Stimulated activated CD4-positive, alpha-beta T cell treated with anti-CD3 and anti-CD28 coated beads, TNF-alpha, amount 100 ng/mL, for 1 hour (primary cell): ENCODE data around the gene SEC16B.
"Not testable (repeated sequence)": the region's sequence is repeated elsewhere in the genome, so short reads cannot be mapped to it uniquely, and the experiment has no call there.

Experiments used
- DNase-seq, 3 donors: peaks; one replicate each; pipeline ENCODE4 v3.0.0-alpha.2; 2020; ENCODE audit warnings: low read depth in 3 of 3, low spot score in 1 of 3

Gene SEC16B, protein sequence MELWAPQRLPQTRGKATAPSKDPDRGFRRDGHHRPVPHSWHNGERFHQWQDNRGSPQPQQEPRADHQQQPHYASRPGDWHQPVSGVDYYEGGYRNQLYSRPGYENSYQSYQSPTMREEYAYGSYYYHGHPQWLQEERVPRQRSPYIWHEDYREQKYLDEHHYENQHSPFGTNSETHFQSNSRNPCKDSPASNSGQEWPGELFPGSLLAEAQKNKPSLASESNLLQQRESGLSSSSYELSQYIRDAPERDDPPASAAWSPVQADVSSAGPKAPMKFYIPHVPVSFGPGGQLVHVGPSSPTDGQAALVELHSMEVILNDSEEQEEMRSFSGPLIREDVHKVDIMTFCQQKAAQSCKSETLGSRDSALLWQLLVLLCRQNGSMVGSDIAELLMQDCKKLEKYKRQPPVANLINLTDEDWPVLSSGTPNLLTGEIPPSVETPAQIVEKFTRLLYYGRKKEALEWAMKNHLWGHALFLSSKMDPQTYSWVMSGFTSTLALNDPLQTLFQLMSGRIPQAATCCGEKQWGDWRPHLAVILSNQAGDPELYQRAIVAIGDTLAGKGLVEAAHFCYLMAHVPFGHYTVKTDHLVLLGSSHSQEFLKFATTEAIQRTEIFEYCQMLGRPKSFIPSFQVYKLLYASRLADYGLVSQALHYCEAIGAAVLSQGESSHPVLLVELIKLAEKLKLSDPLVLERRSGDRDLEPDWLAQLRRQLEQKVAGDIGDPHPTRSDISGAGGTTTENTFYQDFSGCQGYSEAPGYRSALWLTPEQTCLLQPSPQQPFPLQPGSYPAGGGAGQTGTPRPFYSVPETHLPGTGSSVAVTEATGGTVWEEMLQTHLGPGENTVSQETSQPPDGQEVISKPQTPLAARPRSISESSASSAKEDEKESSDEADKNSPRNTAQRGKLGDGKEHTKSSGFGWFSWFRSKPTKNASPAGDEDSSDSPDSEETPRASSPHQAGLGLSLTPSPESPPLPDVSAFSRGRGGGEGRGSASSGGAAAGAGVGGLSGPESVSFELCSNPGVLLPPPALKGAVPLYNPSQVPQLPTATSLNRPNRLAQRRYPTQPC

GRCh38 chr1:177969825-177970371 lies at the start of gene SEC16B:
Gene SEC16B (minus strand): TSS chr1:177970058. CDS start chr1:177967981, 2,077 bp downstream.
- no peak for DNase-seq

GRCh38 chr1:178019622-178020021 lies 49.8 kb upstream of the SEC16B start:
- no peak for DNase-seq

DNA sequence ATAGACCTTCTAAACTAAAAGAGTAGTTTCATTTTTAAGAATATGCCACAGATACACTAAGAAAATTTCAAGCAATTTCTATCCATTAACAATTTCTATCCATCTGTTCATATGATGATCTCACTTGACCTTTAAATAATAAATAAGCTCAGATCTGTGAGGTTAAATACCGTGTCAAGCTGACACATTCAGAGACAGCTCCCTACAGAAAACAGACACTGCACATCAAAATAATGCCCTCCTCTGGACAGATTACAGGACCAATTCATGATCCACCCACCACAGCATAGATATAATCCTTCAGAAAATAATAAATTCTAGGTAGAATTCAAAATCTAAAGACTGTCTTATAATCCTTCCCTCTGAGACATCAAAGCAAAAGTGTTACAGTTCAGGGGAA lies 49.4 kb upstream of the SEC16B start:
- DNase-seq, result no peak

DNA sequence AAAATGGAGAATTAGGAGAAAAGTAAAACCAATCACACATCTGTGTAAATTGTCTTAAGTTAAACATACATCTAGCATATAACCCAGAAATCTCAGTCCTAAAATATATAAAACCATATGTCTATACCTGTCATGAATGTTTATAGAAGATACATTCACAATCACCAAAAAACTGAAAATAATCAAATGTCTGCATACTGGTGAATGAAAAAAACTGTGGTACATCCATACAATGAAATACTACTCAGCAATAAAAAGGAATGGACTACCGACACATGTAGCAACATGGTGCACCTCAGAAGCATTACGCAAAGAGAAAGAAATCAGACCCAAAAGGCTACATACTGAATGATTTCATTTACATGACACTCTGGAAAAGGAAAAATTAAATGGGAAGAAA lies 47.7 kb upstream of the SEC16B start:
- no peak for DNase-seq

GRCh38 chr1:178011864-178012503 lies 42.1 kb upstream of the SEC16B start:
- DNase-seq, result no peak

GRCh38 chr1:178011465-178011828 lies 41.6 kb upstream of the SEC16B start:
- no peak for DNase-seq

DNA sequence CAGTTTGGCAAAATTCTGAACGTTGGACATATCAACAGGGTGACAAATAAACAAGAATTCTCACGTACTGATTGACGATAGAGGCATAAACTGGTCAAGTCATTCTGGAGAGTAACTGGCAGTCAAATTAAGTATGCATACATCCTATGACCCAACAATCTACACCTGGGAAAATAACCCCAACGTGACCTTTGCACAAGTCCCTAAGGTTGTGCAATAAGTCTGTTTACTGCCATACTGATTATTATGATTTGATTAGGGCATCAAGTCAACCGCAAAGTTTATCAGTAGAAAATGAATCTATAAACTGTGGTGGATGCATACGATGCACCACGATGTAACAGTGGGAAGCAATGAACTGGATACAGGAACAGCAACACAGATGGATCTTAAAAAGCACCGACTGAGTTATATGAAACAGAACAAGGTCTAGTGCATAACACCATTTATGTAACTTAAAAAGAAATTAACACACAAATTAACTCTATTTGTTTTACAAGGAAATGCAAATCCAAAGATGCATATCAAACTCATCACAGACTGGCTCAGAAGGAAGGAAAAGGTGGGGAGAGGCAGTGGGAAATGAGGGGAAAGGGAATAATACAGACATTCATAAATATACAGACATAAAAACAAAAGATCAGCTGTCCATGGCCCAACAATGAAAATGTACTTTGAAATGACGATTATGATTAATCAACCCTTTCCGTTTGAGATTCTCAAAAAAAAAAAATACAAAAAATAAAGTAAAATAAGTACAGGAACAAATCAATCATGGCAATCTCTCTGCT lies 41.0 kb upstream of the SEC16B start:
- DNase-seq, result no peak

DNA sequence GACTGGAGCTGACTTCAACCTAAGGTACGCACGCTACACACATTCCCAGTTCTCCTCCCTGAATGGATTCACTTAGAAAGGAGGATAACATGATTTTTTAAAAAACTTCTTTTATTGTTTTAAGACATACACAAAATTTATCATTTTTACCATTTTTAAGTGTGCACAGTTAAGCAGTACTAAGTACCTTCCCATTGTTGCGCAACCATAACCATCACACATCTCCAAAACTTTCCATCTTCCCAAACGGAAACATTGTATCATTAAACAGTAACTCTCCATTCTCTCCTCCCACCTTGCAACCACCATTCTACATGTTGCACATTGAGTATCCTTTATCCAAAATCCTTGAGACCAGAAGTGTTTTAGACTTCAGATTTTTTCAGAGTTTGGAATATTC lies 36.2 kb upstream of the SEC16B start:
- DNase-seq, result no peak

GRCh38 chr1:178005450-178005849 lies 35.6 kb upstream of the SEC16B start:
- no peak for DNase-seq

- no peak for DNase-seq
These were observed 35.1 kb upstream of the SEC16B start for GRCh38 chr1:178004926-178005391.

DNA sequence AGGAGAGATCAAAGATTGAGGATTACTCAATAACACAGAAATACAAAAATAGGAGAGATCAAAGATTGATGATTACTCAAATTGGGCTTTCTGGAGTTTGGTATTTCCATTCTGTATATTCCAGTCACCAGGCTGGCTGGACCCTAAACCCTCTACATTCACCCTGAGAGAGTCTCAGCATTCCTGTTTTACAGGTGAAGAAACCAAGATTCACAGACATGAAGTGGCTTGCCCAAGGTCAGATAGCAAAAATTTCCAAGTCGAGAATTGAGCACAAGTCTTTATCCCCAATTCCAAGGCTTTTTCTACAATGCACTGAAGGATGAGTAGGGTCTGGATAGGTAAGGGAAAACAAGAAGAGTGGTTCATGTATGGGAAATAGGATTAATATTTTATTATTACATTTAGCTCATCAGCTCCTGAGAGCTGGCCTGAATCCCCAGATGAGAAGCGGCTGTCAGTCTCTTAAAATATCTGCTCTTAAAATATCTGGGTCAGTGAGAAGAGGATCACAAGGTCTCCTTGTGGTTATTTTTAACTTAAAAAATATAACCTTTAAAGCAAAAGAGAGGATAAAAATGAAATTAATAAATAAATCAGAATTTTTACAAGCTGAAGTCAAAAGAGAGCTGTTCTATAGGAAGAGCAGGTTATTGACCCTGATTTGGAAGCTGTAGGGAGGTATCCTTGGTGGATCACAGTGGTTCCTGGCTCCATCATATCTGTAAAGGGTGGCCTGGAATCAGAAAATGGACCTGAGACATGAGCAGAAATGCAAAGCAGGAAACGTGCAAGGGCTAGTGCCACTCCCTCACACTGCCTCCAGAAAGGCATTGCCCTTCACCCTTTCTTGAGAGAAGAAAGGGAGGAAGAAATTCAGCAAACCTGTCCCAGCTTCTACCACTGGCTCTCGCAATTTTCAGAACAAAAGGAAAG lies 29.1 kb upstream of the SEC16B start:
- no peak for DNase-seq

DNA sequence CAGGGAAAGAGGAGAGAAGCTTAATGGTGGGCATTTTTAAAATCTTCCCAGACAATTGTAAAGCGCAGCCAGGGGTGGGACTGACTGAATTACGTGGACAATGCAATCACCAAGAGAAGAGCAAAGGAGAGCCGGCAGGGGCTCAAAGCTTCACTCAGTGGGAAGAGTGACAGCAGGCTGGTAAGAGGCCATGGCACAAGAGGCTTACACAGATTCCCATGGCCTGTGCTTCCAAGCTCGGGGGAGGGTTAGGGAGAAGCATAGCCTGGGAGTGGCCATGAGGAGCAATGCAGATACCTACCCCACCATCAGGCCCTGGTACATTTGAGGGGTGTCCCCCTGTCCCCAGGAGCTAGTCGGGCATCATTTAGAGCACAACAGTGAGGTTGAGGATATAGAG lies 27.1 kb upstream of the SEC16B start:
- DNase-seq, result no peak

DNA sequence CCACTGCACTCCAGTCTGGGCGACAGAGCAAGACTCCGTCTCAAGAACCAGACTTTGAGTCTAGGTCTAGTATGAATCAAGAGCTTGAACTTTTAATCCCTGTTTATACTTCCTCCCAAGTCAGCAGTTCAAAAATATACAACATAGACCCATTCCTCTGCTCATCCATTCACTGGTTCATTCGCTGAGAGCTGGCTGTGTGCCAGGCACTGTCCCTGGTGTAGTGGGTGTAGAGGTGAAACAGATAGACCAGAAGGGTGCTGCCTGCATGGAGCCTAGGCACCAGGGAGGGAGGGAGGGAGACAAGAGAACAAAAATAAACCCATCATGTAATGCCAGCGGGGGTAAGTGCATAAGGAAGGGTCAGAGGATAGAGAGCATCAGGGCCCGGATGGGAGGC lies 25.5 kb upstream of the SEC16B start:
- no peak for DNase-seq

DNA sequence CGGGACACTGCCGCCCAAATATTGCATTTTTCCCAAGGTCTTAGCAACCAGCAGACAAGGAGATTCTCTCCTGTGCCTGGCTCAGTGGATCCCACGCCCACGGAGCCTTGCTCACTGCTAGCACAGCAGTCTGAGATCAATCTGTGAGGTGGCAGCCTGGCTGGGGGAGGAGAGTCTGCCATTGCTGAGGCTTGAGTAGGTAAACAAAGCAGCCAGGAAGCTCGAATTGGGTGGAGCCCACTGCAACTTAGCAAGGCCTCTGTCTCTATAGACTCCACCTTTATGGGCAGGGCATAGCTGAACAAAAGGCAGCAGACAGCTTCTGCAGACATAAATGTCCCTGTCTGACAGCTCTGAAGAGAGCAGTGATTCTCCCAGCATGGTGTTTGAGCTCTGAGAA lies 16.4 kb upstream of the SEC16B start:
- DNase-seq, result not testable (repeated sequence)

DNA sequence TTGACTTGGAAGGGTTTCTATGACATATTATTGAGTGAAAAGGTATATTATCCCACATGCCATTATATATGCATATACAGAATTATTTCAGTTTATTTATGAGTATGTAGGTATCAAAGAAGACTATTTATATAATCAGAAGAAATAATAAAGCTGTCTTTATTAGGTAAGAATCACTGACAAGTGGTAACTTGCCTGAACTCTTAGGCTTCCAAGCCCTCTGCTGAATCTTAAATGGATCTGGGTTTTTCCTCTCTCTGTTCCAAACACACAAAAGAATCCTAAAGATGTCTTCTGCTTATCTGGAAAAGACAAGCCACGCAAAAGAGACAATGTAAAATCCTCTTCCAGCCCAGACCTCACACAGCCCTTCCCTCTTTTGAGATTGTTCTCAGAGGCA lies 14.9 kb upstream of the SEC16B start:
- no peak for DNase-seq

GRCh38 chr1:177984136-177984525 lies 14.3 kb upstream of the SEC16B start:
- no peak for DNase-seq

DNA sequence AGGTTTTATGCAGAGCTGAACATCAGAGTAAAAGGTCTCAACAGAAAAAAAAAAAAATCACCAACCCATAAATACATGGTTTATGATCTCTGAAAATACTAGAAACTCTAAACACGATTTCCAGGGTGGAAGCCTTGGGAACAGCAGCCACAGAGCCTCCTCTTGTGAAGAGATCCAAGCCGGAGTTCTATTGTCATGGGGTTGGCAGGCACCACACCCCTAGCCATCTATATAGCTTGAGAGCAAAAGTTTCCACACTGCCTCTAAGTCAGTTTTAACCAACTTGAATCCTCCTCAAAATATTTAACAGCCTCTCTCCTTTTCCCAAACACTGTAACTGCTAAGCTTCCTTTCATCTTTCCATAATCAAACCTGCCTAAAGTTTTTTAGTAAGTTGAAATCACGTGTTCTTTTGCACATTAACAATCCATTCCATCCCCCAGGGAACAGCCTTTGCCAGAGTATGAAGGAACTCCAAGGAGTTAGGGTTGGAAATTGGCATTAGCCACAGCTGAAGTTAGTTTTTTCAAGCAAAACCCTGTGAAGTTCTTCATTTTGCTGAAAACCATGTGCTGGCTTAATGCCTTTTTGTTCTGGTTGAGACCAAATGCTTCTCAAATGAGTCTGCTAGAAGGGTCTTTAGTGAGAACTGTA lies 13.8 kb upstream of the SEC16B start:
- no peak for DNase-seq

DNA sequence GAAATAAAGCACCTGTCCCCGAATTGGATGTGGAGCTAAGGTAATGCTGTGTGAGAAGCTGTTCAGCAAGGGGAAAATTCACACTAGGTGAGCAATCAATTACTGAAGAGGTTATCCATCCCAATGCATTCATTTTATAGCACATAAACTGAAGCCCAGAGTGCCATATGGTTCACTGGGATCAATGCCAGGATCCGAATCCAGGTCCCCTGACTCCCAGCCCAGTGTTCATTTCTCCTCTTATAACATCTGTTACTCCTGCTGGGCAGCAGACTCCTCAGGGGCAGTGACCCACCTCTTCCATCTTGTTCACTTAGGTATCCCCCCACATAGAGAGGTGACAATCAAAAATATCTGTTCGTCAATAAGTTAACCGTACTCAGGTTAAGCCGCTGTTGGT lies 13.2 kb upstream of the SEC16B start:
- DNase-seq, result no peak

- DNase-seq, result no peak
These were observed 11.3 kb upstream of the SEC16B start for GRCh38 chr1:177981200-177981599.
